Activated CD8-positive, alpha-beta T cell treated with anti-CD3 and anti-CD28 coated beads for 36 hours (primary cell): ENCODE results near the gene RALGPS2. TPM values are rescaled to one million over a fixed set of nuclear protein-coding genes. Genes with fewer than 3 reads are reported as not detected.

Experiments used
- ATAC-seq: fragments of 200-7000 bp; cut with Tn5 transposase; one replicate; pipeline ENCODE4 v1.10.0; 2021; ENCODE audit warnings: mild to moderate bottlenecking, moderate library complexity
- CTCF ChIA-PET: fragments of 350-600 bp; sonication (Branson Sonifier 250); formaldehyde crosslinking; loops from one replicate; lab custom pipeline; 2021; ENCODE audit warnings: antibody characterized with exemption; lab: Charles Lee
- POLR2A ChIA-PET: fragments of 350-600 bp; sonication (Branson Sonifier 250); formaldehyde crosslinking; loops from one replicate; lab custom pipeline; 2021; ENCODE audit warnings: antibody characterized with exemption; lab: Charles Lee
- DNase-seq: peaks from one replicate; pipeline ENCODE4 v3.0.0-alpha.2; 2020
- H3K27ac Mint-ChIP-seq: one replicate; pipeline ENCODE4 v1.8.0; 2021; ENCODE audit warnings: mild to moderate bottlenecking, mixed read lengths
- H3K27me3 Mint-ChIP-seq: one replicate; pipeline ENCODE4 v1.8.0; 2021; ENCODE audit warnings: mixed read lengths
- H3K36me3 Mint-ChIP-seq: one replicate; pipeline ENCODE4 v1.8.0; 2021; ENCODE audit warnings: low read depth, mixed read lengths
- H3K4me1 Mint-ChIP-seq: one replicate; pipeline ENCODE4 v1.8.0; 2021; ENCODE audit warnings: low read depth, mixed read lengths
- H3K4me3 Mint-ChIP-seq: one replicate; pipeline ENCODE4 v1.8.0; 2021; ENCODE audit warnings: mild to moderate bottlenecking, moderate library complexity, mixed read lengths
- H3K9me3 Mint-ChIP-seq: one replicate; pipeline ENCODE4 v1.8.0; 2021; ENCODE audit warnings: mixed read lengths
- CTCF ChIP-seq: fragments of 200-600 bp; IDR thresholded peaks from one replicate; pipeline ENCODE4 v1.8.0; 2022; ENCODE audit warnings: antibody characterized with exemption, mild to moderate bottlenecking
- intact Hi-C: fragments of 100-400 bp; cut with micrococcal nuclease; formaldehyde crosslinking; loops from one replicate; pipeline ENCODE4 v1.10.0; 2022
- total RNA-seq, 2 experiments: library from RNA; stranded (reverse); gene quantifications; one replicate each; pipeline ENCODE4 v1.2.3, GENCODE V29; 2021

RALGPS2 gene
- total RNA-seq, 2 experiments from 2014 or later = 2.8 to 4.8 TPM

- CTCF ChIA-PET = interaction anchor here (0.8 to 3.2 kb wide), 19 partner anchors 8 to 248 kb away, joined by 3 to 32 read pairs (median 4); no protein-coding TSS in a partner anchor
- H3K27ac Mint-ChIP-seq = no peak overlapping the region
- intact Hi-C loops = no loop called here
- H3K36me3 Mint-ChIP-seq = peaks cover 18% of the 10 kb centered on the region
- TF ChIP-seq CTCF = peak; percentile 88
- H3K4me3 Mint-ChIP-seq = no peak overlapping the region
- ATAC-seq (peak; percentile 84), DNase-seq (peak; percentile 23)
- H3K27me3 Mint-ChIP-seq = no peaks in the 10 kb centered on the region
- H3K9me3 Mint-ChIP-seq = peaks cover 19% of the 10 kb centered on the region
- POLR2A ChIA-PET = no interaction called here
- H3K4me1 Mint-ChIP-seq = no peaks in the 10 kb centered on the region
These were observed 43.4 kb downstream of the RALGPS2 start for GRCh38 chr1:178768423-178768822.

- intact Hi-C loops = no loop called here
- Mint-ChIP-seq H3K4me1 (no peaks in the 10 kb centered on the region), H3K9me3 (no peaks in the 10 kb centered on the region)
These were observed 47.9 kb downstream of the RALGPS2 start for GRCh38 chr1:178772952-178773351.

DNA sequence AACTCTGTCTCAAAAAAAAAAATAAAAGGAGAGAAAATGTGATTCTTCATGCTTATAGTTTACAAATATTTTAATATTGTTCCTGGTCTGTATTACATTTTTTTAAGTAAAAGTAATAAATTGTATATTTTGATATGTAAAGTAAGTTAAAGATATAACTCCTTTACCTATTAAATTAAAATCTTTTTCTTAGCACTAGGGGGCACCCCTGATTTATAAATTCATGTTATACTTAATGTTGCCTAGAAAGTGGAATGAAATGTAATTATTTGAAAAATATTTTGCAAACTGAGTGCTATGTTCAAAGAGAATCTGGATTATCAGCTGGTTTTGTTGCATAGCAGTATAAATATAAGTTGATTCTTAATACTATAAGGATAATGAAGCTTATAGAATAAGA, 49.2 kb downstream of the RALGPS2 start:
- Mint-ChIP-seq H3K27ac (no peak overlapping the region), H3K4me1 (no peaks in the 10 kb centered on the region), H3K27me3 (no peaks in the 10 kb centered on the region), H3K9me3 (no peaks in the 10 kb centered on the region), H3K36me3 (peaks cover 5% of the 10 kb centered on the region), H3K4me3 (no peak overlapping the region)
- TF ChIP-seq CTCF = no peak
- DNase-seq = no peak
- ChIA-PET POLR2A (no interaction called here), CTCF (interaction anchor here (1.1 to 8.4 kb wide), 6 partner anchors 10 to 243 kb away, joined by 4 to 116 read pairs (median 4); no protein-coding TSS in a partner anchor)
- intact Hi-C loops = loop anchor here (2.0 kb wide), 1 partner anchor 229 kb away; no protein-coding TSS in a partner anchor
- ATAC-seq = no peak

More at GRCh38 chr1:178772952-178773351, 47.9 kb downstream of the RALGPS2 start:
- Mint-ChIP-seq H3K27me3 (no peaks in the 10 kb centered on the region), H3K27ac (no peak overlapping the region), H3K4me3 (no peak overlapping the region), H3K36me3 (peaks cover 5% of the 10 kb centered on the region)
- ATAC-seq (no peak), DNase-seq (no peak)
- POLR2A ChIA-PET = interaction anchor here (0.6 kb wide), 1 partner anchor 205 kb away, joined by 3 read pairs; no protein-coding TSS in a partner anchor
- TF ChIP-seq CTCF = no peak
- CTCF ChIA-PET = interaction anchor here (3.2 to 8.4 kb wide), 2 partner anchors 11 to 231 kb away, joined by 15 to 116 read pairs; no protein-coding TSS in a partner anchor

DNA sequence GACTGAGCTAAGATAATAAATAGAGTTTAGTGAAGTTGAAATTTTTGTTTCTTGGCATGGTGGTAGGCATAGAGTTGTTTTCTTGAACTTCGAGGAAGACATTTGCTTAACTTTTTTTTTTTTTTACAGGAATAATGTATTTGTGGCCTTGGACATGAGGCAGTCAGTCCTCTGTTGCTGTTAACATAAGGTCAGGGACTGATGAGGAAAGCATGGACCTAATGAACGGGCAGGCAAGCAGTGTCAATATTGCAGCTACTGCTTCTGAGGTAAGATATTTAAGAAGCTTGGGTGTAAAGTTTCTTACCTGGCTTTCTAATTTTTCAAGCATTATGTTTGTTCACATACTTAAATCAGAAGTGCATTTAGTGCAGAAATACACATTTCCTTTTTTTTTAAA, 51.5 kb downstream of the RALGPS2 start:
- Mint-ChIP-seq H3K36me3 (peaks cover 5% of the 10 kb centered on the region), H3K27me3 (no peaks in the 10 kb centered on the region), H3K4me3 (no peak overlapping the region), H3K9me3 (no peaks in the 10 kb centered on the region), H3K4me1 (no peaks in the 10 kb centered on the region), H3K27ac (no peak overlapping the region)
- TF ChIP-seq CTCF = no peak
- DNase-seq = no peak
- ChIA-PET CTCF (interaction anchor here (1.6 to 8.4 kb wide), 2 partner anchors 9 to 227 kb away, joined by 8 to 116 read pairs; no protein-coding TSS in a partner anchor), POLR2A (interaction anchor here (0.6 kb wide), 1 partner anchor 260 kb away, joined by 3 read pairs; no protein-coding TSS in a partner anchor)
- intact Hi-C loops = no loop called here
- no peak for ATAC-seq

- Mint-ChIP-seq H3K27me3 (no peaks in the 10 kb centered on the region), H3K4me1 (peaks cover 9% of the 10 kb centered on the region), H3K36me3 (peaks cover 2% of the 10 kb centered on the region), H3K4me3 (no peak overlapping the region), H3K9me3 (no peaks in the 10 kb centered on the region), H3K27ac (no peak overlapping the region)
- ChIA-PET CTCF (interaction anchor here (0.8 to 6.8 kb wide), 3 partner anchors 14 to 222 kb away, joined by 3 to 53 read pairs (median 3); no protein-coding TSS in a partner anchor), POLR2A (no interaction called here)
- ATAC-seq = no peak
- intact Hi-C loops = no loop called here
- DNase-seq = no peak
- TF ChIP-seq CTCF = no peak
These were observed 56.7 kb downstream of the RALGPS2 start for GRCh38 chr1:178781533-178782330.
